GM15510 (cell line): Measurements from ENCODE around the gene EXOG.

Experiments used
- POLR2A ChIP-seq: IDR thresholded peaks from 3 replicates; pipeline ENCODE4 v1.6.1; 2011; ENCODE audit warnings: borderline replicate concordance; ENCODE audit not compliant: insufficient read length; ENCODE audit errors: extremely low read depth

The EXOG gene

GRCh38 chr3:38545550-38545949, 49.4 kb downstream of the EXOG start:
- no peak for TF ChIP-seq POLR2A

- no peak for TF ChIP-seq POLR2A
These were observed 49.8 kb downstream of the EXOG start for GRCh38 chr3:38545983-38546382.

GRCh38 chr3:38548154-38548931, 52.2 kb downstream of the EXOG start:
- no peak for TF ChIP-seq POLR2A

GRCh38 chr3:38549082-38549481, 52.9 kb downstream of the EXOG start:
- no peak for TF ChIP-seq POLR2A

- TF ChIP-seq POLR2A, result no peak
These were observed 53.3 kb downstream of the EXOG start for GRCh38 chr3:38549486-38549885.

GRCh38 chr3:38549957-38550840, 54.1 kb downstream of the EXOG start:
- no peak for TF ChIP-seq POLR2A

- no peak for TF ChIP-seq POLR2A
These were observed 55.1 kb downstream of the EXOG start for GRCh38 chr3:38551026-38551832.

- TF ChIP-seq POLR2A, result no peak
These were observed 56.2 kb downstream of the EXOG start for GRCh38 chr3:38552364-38552763.

GRCh38 chr3:38553071-38553470, 56.9 kb downstream of the EXOG start:
- no peak for TF ChIP-seq POLR2A

- TF ChIP-seq POLR2A, result no peak
These were observed 58.1 kb downstream of the EXOG start for GRCh38 chr3:38554127-38554827.

- no peak for TF ChIP-seq POLR2A
These were observed 59.2 kb downstream of the EXOG start for GRCh38 chr3:38555149-38555840.

- TF ChIP-seq POLR2A, result no peak
These were observed 59.8 kb downstream of the EXOG start for GRCh38 chr3:38555926-38556325.

- TF ChIP-seq POLR2A, result no peak
These were observed 60.7 kb downstream of the EXOG start for GRCh38 chr3:38556640-38557358.
